ENCODE measurements around the gene XPO5. TPM values are rescaled to one million over a fixed set of nuclear protein-coding genes. Genes with fewer than 3 reads are reported as not detected.

XPO5 gene
- total RNA-seq, 6 experiments from 2014 or later, result 30.5 to 41.1 (median 35.6) TPM

DNA sequence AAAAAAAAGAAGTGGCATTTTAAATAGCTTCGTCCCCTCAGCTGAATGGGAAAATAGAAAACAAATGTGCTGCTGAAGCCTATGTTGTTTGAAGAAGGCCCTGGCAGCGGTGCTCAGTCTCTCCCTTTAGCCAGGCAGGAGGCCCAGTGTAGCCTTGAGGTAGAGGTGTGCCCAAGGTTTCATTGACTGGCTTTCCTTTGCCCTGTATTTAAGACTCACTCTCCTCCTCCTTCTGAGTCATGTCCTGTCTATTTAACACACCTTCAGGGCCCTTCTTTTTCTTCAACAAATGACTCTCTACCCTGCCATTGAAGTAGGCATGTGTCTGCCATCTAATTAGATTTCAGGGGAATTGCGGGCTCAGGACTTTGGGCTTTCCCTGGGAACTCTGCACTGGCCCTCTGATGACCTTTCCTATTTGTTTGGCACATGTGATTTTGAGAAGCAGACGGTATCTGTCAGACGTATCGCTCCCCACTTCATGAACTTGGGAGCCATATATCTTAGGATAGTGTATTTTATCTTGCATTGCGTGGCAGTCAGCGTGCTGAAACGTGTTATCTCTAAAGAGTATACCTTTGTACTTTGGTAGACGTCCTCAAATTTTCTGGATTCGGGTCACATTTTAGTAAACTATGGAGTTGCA is 94.1 kb downstream of the XPO5 start:
- Mint-ChIP-seq H3K36me3 (ENCODE audit: low read depth) (peaks cover 17% of the 10 kb centered on the region), H3K27me3 (ENCODE audit: insufficient read depth) (peaks cover 3% of the 10 kb centered on the region), H3K9me3 (no peaks in the 10 kb centered on the region), H3K27ac (no peak overlapping the region), H3K4me3 (no peak overlapping the region), H3K4me1 (ENCODE audit: low read depth) (peaks cover 46% of the 10 kb centered on the region)
- TF ChIP-seq, protein P1, sequence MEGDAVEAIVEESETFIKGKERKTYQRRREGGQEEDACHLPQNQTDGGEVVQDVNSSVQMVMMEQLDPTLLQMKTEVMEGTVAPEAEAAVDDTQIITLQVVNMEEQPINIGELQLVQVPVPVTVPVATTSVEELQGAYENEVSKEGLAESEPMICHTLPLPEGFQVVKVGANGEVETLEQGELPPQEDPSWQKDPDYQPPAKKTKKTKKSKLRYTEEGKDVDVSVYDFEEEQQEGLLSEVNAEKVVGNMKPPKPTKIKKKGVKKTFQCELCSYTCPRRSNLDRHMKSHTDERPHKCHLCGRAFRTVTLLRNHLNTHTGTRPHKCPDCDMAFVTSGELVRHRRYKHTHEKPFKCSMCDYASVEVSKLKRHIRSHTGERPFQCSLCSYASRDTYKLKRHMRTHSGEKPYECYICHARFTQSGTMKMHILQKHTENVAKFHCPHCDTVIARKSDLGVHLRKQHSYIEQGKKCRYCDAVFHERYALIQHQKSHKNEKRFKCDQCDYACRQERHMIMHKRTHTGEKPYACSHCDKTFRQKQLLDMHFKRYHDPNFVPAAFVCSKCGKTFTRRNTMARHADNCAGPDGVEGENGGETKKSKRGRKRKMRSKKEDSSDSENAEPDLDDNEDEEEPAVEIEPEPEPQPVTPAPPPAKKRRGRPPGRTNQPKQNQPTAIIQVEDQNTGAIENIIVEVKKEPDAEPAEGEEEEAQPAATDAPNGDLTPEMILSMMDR (IDR thresholded peaks at IDR 0.05), result no peak
- DNase-seq, result no peak

DNA sequence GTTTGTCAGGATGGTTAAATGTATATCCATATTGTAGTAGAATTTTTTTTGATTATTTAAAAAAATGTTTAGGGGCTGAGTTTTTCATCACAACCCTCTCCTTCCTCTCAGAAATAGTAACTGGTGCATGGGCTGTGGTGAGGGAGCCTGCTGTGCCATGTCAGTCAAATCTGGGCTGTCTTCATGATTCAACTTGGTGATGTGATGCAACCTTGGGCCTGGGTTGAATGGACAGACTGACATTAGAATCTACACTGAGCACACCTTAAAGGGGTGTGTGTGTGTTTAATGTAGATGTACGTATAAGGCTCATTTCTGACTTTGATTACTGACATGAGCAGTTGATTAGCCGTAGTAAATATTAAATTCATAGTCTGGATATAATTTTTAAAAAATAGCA is 94.8 kb downstream of the XPO5 start:
- H3K4me1 Mint-ChIP-seq (ENCODE audit: low read depth), result peaks cover 49% of the 10 kb centered on the region
- TF ChIP-seq, protein P1 (IDR thresholded peaks at IDR 0.05), result no peak
- no peak overlapping the region; the same call in 1 of the 2 replicates for H3K4me3 Mint-ChIP-seq
- H3K9me3 Mint-ChIP-seq, result no peaks in the 10 kb centered on the region
- DNase-seq, result no peak
- peaks cover 17% of the 10 kb centered on the region for H3K36me3 Mint-ChIP-seq (ENCODE audit: low read depth)
- peaks cover 3% of the 10 kb centered on the region for H3K27me3 Mint-ChIP-seq (ENCODE audit: insufficient read depth)
- H3K27ac Mint-ChIP-seq, result no peak overlapping the region

DNA sequence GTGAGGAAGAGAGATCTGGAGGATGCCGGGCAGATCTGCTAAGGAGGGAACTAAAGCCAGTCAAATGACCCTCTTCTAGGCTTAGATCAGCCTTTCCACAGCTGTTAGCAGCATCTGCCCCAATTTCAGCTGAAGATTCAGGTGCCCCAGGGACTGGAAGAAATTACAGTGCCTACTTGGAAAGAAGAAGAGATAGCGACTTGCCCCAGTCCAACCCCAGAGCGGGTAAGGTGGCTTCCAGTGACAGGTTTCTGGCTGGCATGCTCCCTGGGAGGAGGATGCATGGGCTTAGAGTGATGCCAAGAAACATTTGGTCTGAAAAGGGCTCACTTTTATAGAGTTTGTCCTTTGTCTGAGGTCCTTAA is 97.8 kb downstream of the XPO5 start:
- H3K4me1 Mint-ChIP-seq (ENCODE audit: low read depth), result peaks cover 44% of the 10 kb centered on the region
- H3K27ac Mint-ChIP-seq, result peak overlapping the region; percentile 90
- no peak for DNase-seq

DNA sequence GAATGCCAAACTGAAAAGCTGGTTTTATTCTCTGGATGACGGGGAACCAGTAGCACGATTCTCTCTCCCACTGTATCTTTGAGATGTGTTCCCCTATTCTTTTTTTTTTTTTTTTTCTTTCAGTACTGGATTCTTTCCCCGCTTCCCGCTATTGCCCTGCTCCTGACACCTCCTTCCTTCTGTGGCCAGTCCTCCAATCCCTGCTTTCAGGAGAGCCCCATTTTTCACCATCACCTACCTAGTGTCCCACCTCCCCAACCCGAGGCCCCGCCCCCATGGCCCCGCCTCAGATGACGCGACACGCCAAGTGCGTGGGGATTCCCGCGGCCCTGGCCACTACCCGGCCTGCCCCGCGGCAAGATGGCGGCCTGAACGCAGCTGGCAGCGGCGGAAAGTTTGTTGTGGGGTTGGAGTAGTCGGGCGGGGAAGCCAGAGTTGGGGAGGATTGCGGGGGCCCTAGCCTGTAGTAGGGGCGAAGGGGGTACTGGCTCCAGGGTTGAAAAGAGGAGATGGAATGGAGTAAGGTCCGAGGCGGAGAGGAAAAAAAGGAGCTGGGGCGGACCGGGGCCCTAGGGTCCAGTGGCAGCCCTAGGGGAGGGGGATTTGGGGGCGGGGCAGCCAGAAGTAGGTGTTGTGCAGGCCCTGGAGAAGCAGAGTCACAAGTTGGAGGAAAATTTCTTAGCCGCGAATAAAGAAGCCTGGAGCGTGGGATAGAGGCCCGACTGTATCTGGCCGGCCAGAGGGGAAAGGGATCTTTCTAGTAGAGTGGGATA is 98.4 kb downstream of the XPO5 start, which contains the start of gene TJAP1:
Gene TJAP1 (plus strand): TSS at position 336 of the 773 bp plus-strand sequence. CDS start 21,432 bp downstream, outside the sequence.
- peak within 1 kb of the TSS; percentile 90 for H3K27ac Mint-ChIP-seq

More for the DNA sequence above, 97.8 kb downstream of the XPO5 start:
- peaks cover 11% of the 10 kb centered on the region for H3K36me3 Mint-ChIP-seq (ENCODE audit: low read depth)
- no peaks in the 10 kb centered on the region for H3K9me3 Mint-ChIP-seq
- no peaks in the 10 kb centered on the region; the same call in 1 of the 2 replicates for H3K27me3 Mint-ChIP-seq (ENCODE audit: insufficient read depth)
- TF ChIP-seq, protein P1 (IDR thresholded peaks at IDR 0.05), result no peak
- peak overlapping the region; percentile 99 for H3K4me3 Mint-ChIP-seq

DNA sequence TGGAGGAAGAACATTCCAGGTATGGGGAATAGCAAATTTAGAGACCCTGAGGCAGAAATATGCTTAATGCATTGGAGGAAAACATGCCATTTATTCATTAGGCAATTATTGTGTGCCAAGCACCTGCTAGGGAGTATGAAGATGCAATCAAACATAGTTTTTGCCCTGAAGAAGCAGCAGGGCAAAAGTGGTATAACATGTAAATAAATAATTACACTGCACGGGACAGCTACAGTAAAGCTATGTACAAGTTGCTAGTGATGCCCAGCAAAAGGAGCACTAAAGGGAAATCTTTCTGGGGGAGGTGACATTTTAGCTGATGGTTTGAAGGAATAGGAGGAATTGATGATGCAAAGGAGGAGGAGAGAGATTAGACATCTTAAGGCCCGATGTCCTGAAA is 99.1 kb downstream of the XPO5 start:
- H3K27me3 Mint-ChIP-seq (ENCODE audit: insufficient read depth), result no peaks in the 10 kb centered on the region; the same call in 1 of the 2 replicates
- peaks cover 8% of the 10 kb centered on the region for H3K36me3 Mint-ChIP-seq (ENCODE audit: low read depth)
- H3K4me3 Mint-ChIP-seq, result peak overlapping the region; percentile 99
- no peak for DNase-seq
- H3K9me3 Mint-ChIP-seq, result no peaks in the 10 kb centered on the region
- TF ChIP-seq, protein P1 (IDR thresholded peaks at IDR 0.05), result no peak
- H3K4me1 Mint-ChIP-seq (ENCODE audit: low read depth), result peaks cover 39% of the 10 kb centered on the region
- H3K27ac Mint-ChIP-seq, result peak overlapping the region; percentile 90

More for the DNA sequence above, 98.4 kb downstream of the XPO5 start, which contains the start of gene TJAP1:
- peaks cover 44% of the 10 kb centered on the region for H3K4me1 Mint-ChIP-seq (ENCODE audit: low read depth)
- H3K9me3 Mint-ChIP-seq, result no peaks in the 10 kb centered on the region
- H3K36me3 Mint-ChIP-seq (ENCODE audit: low read depth), result peaks cover 11% of the 10 kb centered on the region
- H3K27me3 Mint-ChIP-seq (ENCODE audit: insufficient read depth), result no peaks in the 10 kb centered on the region; the same call in 1 of the 2 replicates
- H3K4me3 Mint-ChIP-seq, result peak within 1 kb of the TSS; percentile 99
- DNase-seq, result peak; percentile 67
- TF ChIP-seq, protein P1 (IDR thresholded peaks at IDR 0.05), result no peak
